Right lobe of liver (tissue), 4 donors: ENCODE data around the gene GNAZ.

Experiments
- POLR2A ChIP-seq: fragments of 450-650 bp; IDR thresholded peaks from one replicate; pipeline ENCODE4 v1.6.1; 2017; ENCODE audit warnings: antibody characterized with exemption, mild to moderate bottlenecking
- TF ChIP-seq, protein P1 (sequence below), 4 donors: fragments of 200-600 bp in 3 of 4; fragments of 450-650 bp in 1 of 4; IDR thresholded peaks; one replicate each; pipeline versions ENCODE4 v1.5.1 to v1.8.0; 2016 to 2022; ENCODE audit warnings: antibody characterized with exemption in 4 of 4, mild to moderate bottlenecking in 2 of 4
- donor health status: DM: no; HTN: no; CAD: no.
- donor health status: DM: no; HTN: no; CAD: no.
- donor health status: DM: no; HTN: yes; CAD: no.

- TF ChIP-seq POLR2A: no peak
- TF ChIP-seq, protein P1, sequence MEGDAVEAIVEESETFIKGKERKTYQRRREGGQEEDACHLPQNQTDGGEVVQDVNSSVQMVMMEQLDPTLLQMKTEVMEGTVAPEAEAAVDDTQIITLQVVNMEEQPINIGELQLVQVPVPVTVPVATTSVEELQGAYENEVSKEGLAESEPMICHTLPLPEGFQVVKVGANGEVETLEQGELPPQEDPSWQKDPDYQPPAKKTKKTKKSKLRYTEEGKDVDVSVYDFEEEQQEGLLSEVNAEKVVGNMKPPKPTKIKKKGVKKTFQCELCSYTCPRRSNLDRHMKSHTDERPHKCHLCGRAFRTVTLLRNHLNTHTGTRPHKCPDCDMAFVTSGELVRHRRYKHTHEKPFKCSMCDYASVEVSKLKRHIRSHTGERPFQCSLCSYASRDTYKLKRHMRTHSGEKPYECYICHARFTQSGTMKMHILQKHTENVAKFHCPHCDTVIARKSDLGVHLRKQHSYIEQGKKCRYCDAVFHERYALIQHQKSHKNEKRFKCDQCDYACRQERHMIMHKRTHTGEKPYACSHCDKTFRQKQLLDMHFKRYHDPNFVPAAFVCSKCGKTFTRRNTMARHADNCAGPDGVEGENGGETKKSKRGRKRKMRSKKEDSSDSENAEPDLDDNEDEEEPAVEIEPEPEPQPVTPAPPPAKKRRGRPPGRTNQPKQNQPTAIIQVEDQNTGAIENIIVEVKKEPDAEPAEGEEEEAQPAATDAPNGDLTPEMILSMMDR (IDR thresholded peaks at IDR 0.05): no peak
Measured at GRCh38 chr22:23149743-23150238, 79.5 kb downstream of the GNAZ start.
